Epithelial cell of esophagus (primary cell): Measurements from ENCODE around the gene PRDM16.

Experiments used
- DNase-seq: peaks from one replicate; pipeline ENCODE4 v3.0.0; 2010; ENCODE audit warnings: low read depth
- H3K4me3 ChIP-seq: 2 replicates; pipeline ENCODE4 v1.5.1; 2011; ENCODE audit warnings: mild to moderate bottlenecking, low read length, control low read depth
- TF ChIP-seq, protein P1 (sequence below): IDR thresholded peaks from 2 replicates; pipeline ENCODE4 v1.5.1; 2011; ENCODE audit warnings: low read depth, mild to moderate bottlenecking, low read length, control low read depth, inconsistent platforms; ENCODE audit not compliant: insufficient read depth; ENCODE audit errors: missing control alignments

PRDM16 gene

DNA sequence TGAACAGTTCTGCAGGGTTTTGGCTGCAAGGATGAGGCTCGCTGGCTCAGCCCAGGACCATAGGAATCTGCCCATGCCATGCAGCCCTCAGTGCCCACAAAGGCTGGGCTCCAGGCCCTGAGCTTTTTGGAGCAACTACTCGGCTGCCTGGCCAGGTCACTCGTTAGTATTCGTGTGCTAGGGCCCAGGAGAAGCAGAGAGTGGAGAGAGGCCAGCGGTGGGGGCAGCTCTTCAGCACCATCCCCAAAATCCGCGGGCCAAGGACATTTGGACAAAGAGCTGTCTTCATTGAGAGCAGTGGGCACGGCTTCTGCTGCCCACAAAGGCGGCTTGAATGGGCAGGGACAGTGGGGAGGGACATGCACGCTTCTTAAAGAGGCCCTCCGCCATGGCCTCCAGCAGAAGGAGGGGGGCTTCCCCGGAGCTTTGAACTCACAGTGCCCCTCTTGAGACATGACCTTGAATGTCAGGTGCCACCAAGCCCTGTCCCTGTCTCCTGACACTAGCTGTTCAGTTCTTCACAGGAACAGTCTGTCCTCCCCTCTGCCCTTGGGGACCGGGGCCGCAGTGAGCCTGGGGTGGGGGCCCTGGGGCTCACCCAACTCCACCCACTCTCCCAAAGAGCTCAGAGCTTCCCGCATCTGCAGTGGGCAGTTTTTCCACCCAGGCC, 279.3 kb downstream of the PRDM16 start:
- DNase-seq, result no peak

DNA sequence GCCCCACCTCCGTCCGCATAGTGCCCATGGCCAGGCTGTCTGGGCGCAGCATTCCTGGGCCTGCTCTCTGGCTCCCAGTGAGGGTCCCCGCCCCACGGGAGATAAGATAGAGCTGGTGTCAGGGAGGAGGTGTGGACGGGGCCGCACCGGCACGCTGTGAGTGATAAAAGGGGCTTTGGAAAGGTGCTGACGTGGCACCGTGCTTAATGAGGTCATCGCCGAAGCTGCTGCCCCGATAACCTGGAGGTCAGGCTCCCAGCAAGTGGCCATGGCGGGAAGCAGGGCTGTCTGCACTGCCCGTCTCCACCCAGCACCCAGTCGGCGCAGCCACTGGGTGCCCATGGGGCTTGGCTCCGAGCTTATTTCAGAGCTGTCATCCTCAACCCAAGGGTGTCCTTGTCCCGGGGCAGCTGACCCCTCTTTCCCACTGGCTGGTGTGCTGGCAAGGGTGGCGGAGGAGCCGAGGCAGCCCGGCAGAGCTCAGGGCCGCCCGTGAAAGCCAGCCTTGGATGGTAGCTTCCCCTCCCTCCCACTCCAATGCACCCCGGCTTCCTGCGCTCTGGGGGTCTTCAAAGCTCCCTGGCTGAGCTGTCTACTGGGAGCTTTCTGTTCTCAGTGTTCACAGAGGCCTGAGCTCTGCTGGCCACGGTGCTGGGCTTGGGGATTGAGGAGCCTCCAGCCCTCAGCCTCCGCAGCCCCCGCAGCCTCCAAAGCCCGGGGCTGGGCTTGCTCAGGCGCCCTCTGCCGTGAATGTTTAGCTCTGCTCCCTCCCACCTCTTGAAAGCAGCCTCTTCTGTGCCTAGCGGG, 280.4 kb downstream of the PRDM16 start:
- DNase-seq, result no peak
- H3K4me3 ChIP-seq, result no peak overlapping the region
- TF ChIP-seq, protein P1, sequence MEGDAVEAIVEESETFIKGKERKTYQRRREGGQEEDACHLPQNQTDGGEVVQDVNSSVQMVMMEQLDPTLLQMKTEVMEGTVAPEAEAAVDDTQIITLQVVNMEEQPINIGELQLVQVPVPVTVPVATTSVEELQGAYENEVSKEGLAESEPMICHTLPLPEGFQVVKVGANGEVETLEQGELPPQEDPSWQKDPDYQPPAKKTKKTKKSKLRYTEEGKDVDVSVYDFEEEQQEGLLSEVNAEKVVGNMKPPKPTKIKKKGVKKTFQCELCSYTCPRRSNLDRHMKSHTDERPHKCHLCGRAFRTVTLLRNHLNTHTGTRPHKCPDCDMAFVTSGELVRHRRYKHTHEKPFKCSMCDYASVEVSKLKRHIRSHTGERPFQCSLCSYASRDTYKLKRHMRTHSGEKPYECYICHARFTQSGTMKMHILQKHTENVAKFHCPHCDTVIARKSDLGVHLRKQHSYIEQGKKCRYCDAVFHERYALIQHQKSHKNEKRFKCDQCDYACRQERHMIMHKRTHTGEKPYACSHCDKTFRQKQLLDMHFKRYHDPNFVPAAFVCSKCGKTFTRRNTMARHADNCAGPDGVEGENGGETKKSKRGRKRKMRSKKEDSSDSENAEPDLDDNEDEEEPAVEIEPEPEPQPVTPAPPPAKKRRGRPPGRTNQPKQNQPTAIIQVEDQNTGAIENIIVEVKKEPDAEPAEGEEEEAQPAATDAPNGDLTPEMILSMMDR, result no peak

More for the DNA sequence above, 279.3 kb downstream of the PRDM16 start:
- TF ChIP-seq, protein P1, result no peak
- H3K4me3 ChIP-seq, result no peak overlapping the region

DNA sequence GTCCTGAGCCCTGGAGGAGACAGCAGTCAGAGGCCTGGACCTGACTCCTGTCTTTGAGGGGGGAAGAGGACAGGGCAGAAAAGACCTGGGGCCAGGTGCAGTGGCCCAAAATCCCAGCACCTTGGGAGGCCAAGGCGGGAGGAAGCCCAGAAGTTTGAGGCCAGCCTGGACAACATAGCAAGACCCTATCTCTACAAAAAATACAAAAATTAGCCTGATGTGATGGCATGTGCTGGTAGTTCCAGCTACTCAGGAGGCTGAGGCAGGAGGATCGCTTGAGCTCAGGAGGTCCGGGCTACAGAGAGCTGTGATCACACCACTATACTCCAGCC, 280.9 kb downstream of the PRDM16 start:
- DNase-seq, result no peak
- TF ChIP-seq, protein P1, result no peak
- H3K4me3 ChIP-seq, result no peak overlapping the region

DNA sequence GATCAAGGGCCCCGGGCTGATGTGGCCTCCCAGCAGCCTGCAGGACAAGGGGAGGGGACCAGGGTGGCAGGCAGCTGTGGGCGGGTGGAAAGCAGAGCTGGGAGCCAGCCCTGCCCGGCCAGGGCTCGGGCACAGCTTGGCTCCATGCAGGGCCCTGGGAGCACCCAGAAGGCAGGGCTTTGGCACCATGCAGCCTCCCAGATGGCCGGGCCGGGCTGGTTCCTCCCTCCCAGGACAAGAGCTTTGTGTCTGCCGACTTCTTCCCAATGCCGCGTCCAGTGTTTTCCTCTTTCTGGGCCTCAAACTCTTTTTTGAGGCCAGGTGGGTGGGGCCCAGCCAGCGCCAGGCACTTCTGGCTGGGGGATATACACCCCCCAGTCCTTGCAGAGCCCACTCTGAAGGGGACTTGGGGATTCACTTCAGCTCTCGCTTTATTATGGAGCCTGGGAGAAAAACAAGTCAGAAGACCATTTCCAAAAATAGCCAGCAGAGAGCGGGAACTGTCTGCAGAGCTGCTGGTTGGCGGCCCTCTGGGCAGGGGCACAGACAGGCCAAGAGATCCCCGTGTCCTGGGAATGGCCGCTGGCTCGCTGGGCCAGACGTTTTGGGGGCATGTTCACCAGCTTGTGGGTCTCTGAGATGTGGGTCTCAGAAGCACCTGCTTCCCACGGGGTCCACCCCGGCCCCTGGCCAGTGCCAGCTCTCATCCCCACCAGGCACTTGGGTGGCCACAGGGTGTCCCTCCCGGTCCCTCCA, 281.7 kb downstream of the PRDM16 start:
- H3K4me3 ChIP-seq, result no peak overlapping the region
- TF ChIP-seq, protein P1, result no peak
- DNase-seq, result no peak

DNA sequence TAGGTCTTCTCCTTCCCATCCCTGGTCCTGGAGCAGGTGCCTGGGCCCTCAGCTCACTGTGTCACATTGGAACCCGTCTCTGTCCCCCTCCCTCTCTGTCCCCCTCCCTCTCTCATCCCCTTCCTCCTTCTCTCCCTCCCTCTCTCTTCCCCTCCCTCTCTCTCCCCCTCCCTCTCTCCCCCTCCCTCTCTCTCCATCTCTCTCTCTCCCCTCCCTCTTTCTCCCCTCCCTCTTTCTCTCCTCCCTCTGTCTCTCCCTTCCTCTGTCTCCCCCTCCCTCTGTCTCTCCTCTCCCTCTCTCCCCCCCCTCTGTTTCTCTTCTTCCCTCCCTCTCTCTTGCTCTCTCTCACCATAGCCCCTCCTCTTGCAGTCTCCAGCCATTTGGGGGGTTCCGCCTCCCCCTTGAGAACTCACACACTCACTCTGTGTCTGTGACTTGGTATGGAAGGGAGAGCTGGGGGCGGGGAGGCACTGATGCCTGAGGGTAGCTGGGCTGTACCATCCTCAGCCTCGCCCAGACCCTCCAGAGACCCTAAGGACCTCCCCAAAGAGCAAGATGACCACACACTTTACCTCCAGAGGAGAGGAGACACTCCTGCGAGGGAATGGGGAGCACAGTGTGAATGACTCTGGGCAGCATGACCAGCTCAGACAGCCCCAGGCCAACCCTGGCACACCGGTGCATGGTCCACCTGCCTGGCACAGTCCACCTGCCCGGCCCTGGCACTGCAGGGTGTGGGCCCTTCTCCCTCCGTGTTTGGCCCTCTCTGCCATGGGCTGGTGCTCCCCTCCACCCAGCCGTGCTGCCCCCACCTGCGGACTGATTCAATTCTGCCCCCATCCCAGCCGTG, 282.7 kb downstream of the PRDM16 start:
- no peak overlapping the region for H3K4me3 ChIP-seq
- no peak for DNase-seq
- TF ChIP-seq, protein P1, result no peak

DNA sequence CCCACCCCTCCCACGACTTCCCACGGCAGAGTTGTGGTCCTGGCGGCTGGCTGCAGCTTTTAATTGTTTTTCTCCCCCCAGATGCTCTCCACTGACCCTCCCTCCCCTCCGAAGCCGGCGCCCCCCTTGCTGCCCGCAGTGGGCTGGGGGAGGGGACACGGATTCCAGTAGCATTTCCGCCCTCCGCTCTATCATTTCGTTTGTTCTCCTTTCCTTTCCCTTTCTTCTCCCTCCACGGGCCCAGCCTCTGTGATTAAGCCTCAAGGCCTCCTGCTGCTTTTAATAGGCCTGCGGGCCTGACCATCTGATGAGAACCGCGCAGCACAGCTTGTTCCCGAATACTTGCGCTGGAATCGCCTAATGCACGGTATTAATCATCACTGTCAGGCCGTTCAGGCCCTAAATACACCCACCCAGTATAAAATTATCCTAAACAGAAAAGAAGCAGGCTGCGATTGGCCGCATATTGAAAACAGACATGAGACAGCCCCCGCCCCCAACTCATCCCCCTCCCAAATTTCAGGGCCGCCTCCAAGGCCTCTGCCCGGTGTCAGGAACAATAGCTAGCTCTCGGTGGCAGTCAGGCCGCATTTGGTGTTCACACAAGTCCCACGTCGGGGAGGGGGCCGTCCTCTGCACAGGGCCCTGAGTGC, 283.4 kb downstream of the PRDM16 start:
- TF ChIP-seq, protein P1, result no peak
- DNase-seq, result no peak
- no peak overlapping the region for H3K4me3 ChIP-seq
